Vagina (tissue), 2 donors: ENCODE data around the gene PRICKLE1.

Experiments used
- POLR2A ChIP-seq, 2 donors: fragments of 450-650 bp; IDR thresholded peaks; one replicate each; pipeline ENCODE4 v1.6.1; 2017; ENCODE audit warnings: antibody characterized with exemption in 2 of 2, mild to moderate bottlenecking in 2 of 2, moderate library complexity in 2 of 2
- POLR2AphosphoS5 ChIP-seq, 2 donors: sonication (generic); formaldehyde crosslinking; IDR thresholded peaks; one replicate each; pipeline ENCODE4 v1.9.0; 2017; ENCODE audit warnings: antibody characterized with exemption in 2 of 2, mild to moderate bottlenecking in 2 of 2, low read depth in 1 of 2; ENCODE audit not compliant: insufficient read depth in 1 of 2
- TF ChIP-seq, protein P1 (sequence below), 3 experiments: fragments of 450-650 bp in 2 of 3; fragments of 200-600 bp in 1 of 3; sonication (generic) in 1 of 3; IDR thresholded peaks; one replicate each; pipeline ENCODE4 v1.5.1; 2017 to 2019; ENCODE audit warnings: antibody characterized with exemption in 3 of 3, mild to moderate bottlenecking in 2 of 3, moderate library complexity in 2 of 3

DNA sequence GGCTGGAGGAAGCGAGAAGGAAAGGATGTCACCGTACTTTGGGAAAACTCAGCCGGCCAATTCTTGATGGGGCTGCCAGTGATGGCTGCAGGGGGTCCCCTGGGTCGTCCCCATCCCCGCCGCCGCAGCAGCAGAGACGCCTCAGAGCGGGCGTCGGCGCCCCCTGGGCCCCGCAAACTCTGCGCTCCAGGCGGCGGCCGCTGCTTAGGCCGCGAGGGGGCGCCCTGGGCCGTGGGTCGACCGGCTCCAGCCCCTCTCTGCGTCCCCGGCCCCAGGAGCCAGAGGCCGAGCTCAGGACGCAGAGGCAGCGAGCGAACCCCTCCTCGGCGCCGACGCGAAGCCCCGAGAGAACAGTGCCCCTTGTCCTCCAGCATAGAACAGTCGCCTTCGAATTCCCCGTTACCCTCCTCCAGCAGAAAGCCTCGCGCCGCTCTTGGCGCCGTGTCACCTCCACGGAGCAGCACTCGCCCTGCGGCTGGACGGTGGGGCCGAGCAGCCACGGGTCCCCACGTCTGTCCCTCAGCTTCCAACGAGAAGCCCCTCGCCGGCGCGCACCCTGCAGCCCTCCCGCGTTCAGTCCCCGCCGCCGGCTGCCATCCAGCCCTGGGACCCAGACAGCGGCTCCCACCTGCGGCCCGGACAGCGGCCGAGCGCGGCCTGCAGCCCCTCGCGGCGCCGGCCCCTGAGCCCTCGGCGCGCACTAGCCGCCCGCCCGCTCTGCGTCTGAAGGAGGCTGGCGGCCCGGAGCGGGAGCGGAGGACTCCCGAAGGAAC, 106.6 kb downstream of the PRICKLE1 start:
- TF ChIP-seq, protein P1, sequence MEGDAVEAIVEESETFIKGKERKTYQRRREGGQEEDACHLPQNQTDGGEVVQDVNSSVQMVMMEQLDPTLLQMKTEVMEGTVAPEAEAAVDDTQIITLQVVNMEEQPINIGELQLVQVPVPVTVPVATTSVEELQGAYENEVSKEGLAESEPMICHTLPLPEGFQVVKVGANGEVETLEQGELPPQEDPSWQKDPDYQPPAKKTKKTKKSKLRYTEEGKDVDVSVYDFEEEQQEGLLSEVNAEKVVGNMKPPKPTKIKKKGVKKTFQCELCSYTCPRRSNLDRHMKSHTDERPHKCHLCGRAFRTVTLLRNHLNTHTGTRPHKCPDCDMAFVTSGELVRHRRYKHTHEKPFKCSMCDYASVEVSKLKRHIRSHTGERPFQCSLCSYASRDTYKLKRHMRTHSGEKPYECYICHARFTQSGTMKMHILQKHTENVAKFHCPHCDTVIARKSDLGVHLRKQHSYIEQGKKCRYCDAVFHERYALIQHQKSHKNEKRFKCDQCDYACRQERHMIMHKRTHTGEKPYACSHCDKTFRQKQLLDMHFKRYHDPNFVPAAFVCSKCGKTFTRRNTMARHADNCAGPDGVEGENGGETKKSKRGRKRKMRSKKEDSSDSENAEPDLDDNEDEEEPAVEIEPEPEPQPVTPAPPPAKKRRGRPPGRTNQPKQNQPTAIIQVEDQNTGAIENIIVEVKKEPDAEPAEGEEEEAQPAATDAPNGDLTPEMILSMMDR (IDR thresholded peaks at IDR 0.05), result peak; percentile 30 to 95 (median 84)
- TF ChIP-seq POLR2AphosphoS5 (IDR thresholded peaks at IDR 0.05; ENCODE audit: insufficient read depth in 1 of 2, low read depth in 1 of 2) (peak in 1 of 2 donors; percentile 38), POLR2A (IDR thresholded peaks at IDR 0.05) (no peak)
